H9 (cell line): ENCODE data around the gene ACP3. TPM values are rescaled to one million over a fixed set of nuclear protein-coding genes. Genes with fewer than 3 reads are reported as not detected.

Experiments used
- DNase-seq: peaks from one replicate; pipeline ENCODE4 v3.0.0-alpha.2; 2017
- H2AFZ ChIP-seq: one replicate; pipeline ENCODE4 v1.6.1; 2013; ENCODE audit warnings: mild to moderate bottlenecking, low read length, control low read depth, moderate library complexity
- H2AK5ac ChIP-seq: 2 replicates; pipeline ENCODE4 v1.6.1; 2013; ENCODE audit warnings: low read length, control low read depth, mixed read lengths; ENCODE audit not compliant: insufficient read length
- H2BK120ac ChIP-seq: one replicate; pipeline ENCODE4 v1.6.1; 2013; ENCODE audit warnings: low read depth, mild to moderate bottlenecking, low read length, control low read depth, inconsistent platforms; ENCODE audit not compliant: poor library complexity, severe bottlenecking
- H2BK12ac ChIP-seq: 2 replicates; pipeline ENCODE4 v1.6.1; 2013; ENCODE audit warnings: low read length, control low read depth, mixed read lengths, low read depth; ENCODE audit not compliant: insufficient read length
- H2BK15ac ChIP-seq: 2 replicates; pipeline ENCODE4 v1.6.1; 2013; ENCODE audit warnings: low read depth, low read length, control low read depth
- H2BK20ac ChIP-seq: one replicate; pipeline ENCODE4 v1.6.1; 2013; ENCODE audit warnings: low read depth, mild to moderate bottlenecking, low read length, control low read depth, inconsistent platforms; ENCODE audit not compliant: poor library complexity, severe bottlenecking
- H2BK5ac ChIP-seq: 2 replicates; pipeline ENCODE4 v1.6.1; 2013; ENCODE audit warnings: low read length, control low read depth, mixed read lengths; ENCODE audit not compliant: insufficient read length
- H3K14ac ChIP-seq: 2 replicates; pipeline ENCODE4 v1.6.1; 2013; ENCODE audit warnings: low read length, control low read depth; ENCODE audit not compliant: insufficient read depth
- H3K18ac ChIP-seq: 2 replicates; pipeline ENCODE4 v1.6.1; 2013; ENCODE audit warnings: low read depth, mild to moderate bottlenecking, mixed read lengths, low read length, control low read depth; ENCODE audit not compliant: insufficient read length
- H3K23ac ChIP-seq: 2 replicates; pipeline ENCODE4 v1.6.1; 2013; ENCODE audit warnings: low read length, control low read depth, mixed read lengths, low read depth; ENCODE audit not compliant: insufficient read length
- H3K23me2 ChIP-seq: 2 replicates; pipeline ENCODE4 v1.6.1; 2013; ENCODE audit warnings: low read depth, mild to moderate bottlenecking, mixed read lengths, low read length, control low read depth; ENCODE audit not compliant: insufficient read length, poor library complexity, severe bottlenecking
- H3K27ac ChIP-seq: 2 replicates; pipeline ENCODE4 v1.5.1; 2013; ENCODE audit warnings: low read length, control low read depth, mixed read lengths, low read depth; ENCODE audit not compliant: insufficient read length
- H3K27me3 ChIP-seq: 2 replicates; pipeline ENCODE4 v1.6.1; 2013; ENCODE audit warnings: low read length, control low read depth, inconsistent platforms; ENCODE audit not compliant: insufficient read depth
- H3K4ac ChIP-seq: 2 replicates; pipeline ENCODE4 v1.6.1; 2013; ENCODE audit warnings: low read depth, mild to moderate bottlenecking, control low read depth, inconsistent platforms, low read length, moderate library complexity
- H3K4me1 ChIP-seq: 2 replicates; pipeline ENCODE4 v1.6.1; 2013; ENCODE audit warnings: low read length, control low read depth, inconsistent platforms; ENCODE audit not compliant: insufficient read depth
- H3K4me2 ChIP-seq: 2 replicates; pipeline ENCODE4 v1.6.1; 2013; ENCODE audit warnings: low read length, control low read depth, mixed read lengths; ENCODE audit not compliant: insufficient read length, insufficient read depth
- H3K56ac ChIP-seq: 2 replicates; pipeline ENCODE4 v1.6.1; 2013; ENCODE audit warnings: low read depth, mild to moderate bottlenecking, mixed read lengths, low read length, control low read depth; ENCODE audit not compliant: insufficient read length
- H3K79me1 ChIP-seq: 2 replicates; pipeline ENCODE4 v1.6.1; 2013; ENCODE audit warnings: low read depth, mild to moderate bottlenecking, moderate library complexity, low read length, control low read depth, inconsistent platforms; ENCODE audit not compliant: insufficient read depth, poor library complexity, severe bottlenecking
- H3K79me2 ChIP-seq: 2 replicates; pipeline ENCODE4 v1.6.1; 2013; ENCODE audit warnings: low read length, control low read depth, inconsistent platforms; ENCODE audit not compliant: insufficient read depth
- H3K9ac ChIP-seq: 2 replicates; pipeline ENCODE4 v1.6.1; 2013; ENCODE audit warnings: low read length, control low read depth, mixed read lengths; ENCODE audit not compliant: insufficient read length; ENCODE audit errors: extremely low read depth
- H3K9me3 ChIP-seq: one replicate; pipeline ENCODE4 v1.6.1; 2013; ENCODE audit warnings: low read depth, low read length, inconsistent platforms; ENCODE audit not compliant: control insufficient read depth
- H3T11ph ChIP-seq: one replicate; pipeline ENCODE4 v1.6.1; 2013; ENCODE audit warnings: mild to moderate bottlenecking, low read length, control low read depth, inconsistent platforms
- H4K20me1 ChIP-seq: one replicate; pipeline ENCODE4 v1.6.1; 2013; ENCODE audit not compliant: control insufficient read depth, insufficient read length, insufficient read depth
- H4K5ac ChIP-seq: 2 replicates; pipeline ENCODE4 v1.6.1; 2013; ENCODE audit warnings: low read depth, mild to moderate bottlenecking, mixed read lengths, low read length, control low read depth; ENCODE audit not compliant: insufficient read length
- H4K8ac ChIP-seq: replicated peaks from 2 replicates; pipeline ENCODE4 v1.6.1; 2013; ENCODE audit warnings: low read length, control low read depth, mixed read lengths, low read depth; ENCODE audit not compliant: insufficient read length
- H4K91ac ChIP-seq: 2 replicates; pipeline ENCODE4 v1.6.1; 2013; ENCODE audit warnings: low read depth, mild to moderate bottlenecking, moderate library complexity, mixed read lengths, low read length, control low read depth; ENCODE audit not compliant: insufficient read length
- H3K27ac Mint-ChIP-seq, 3 experiments: 2 replicates in 2 of 3; 3 replicates in 1 of 3; pipeline ENCODE4 v1.8.0; 2020 to 2021; ENCODE audit warnings: mixed read lengths in 3 of 3, mild to moderate bottlenecking in 1 of 3, moderate library complexity in 1 of 3
- H3K27me3 Mint-ChIP-seq: 2 replicates; pipeline ENCODE4 v1.8.0; 2021; ENCODE audit warnings: low read depth, mild to moderate bottlenecking, moderate library complexity, mixed read lengths
- H3K36me3 Mint-ChIP-seq, 3 experiments: 2 replicates in 2 of 3; 3 replicates in 1 of 3; pipeline ENCODE4 v1.8.0; 2020 to 2021; ENCODE audit warnings: low read depth in 3 of 3, mixed read lengths in 3 of 3; ENCODE audit not compliant: insufficient read depth in 1 of 3
- H3K4me1 Mint-ChIP-seq, 2 experiments: 2 replicates each; pipeline ENCODE4 v1.8.0; 2020; ENCODE audit warnings: mixed read lengths in 2 of 2
- H3K4me3 Mint-ChIP-seq, 2 experiments: 2 replicates in 1 of 2; 3 replicates in 1 of 2; pipeline ENCODE4 v1.8.0; 2020 to 2021; ENCODE audit warnings: mild to moderate bottlenecking in 2 of 2, mixed read lengths in 2 of 2, moderate library complexity in 1 of 2
- H3K9me3 Mint-ChIP-seq, 2 experiments: 2 replicates in 1 of 2; 3 replicates in 1 of 2; pipeline ENCODE4 v1.8.0; 2020; ENCODE audit warnings: mild to moderate bottlenecking in 2 of 2, mixed read lengths in 2 of 2, moderate library complexity in 1 of 2
- WGBS: extraction: QIAGEN DNeasy Blood & Tissue Kit; methylation state at CpG from one replicate; pipeline ENCODE4 v1.1.7; 2013; ENCODE audit warnings: missing lambda C conversion rate, low lambda C conversion rate, mixed read lengths; ENCODE audit not compliant: insufficient read length; ENCODE audit errors: extremely low coverage; 5-methylcytosine and 5-hydroxymethylcytosine counted together
- total RNA-seq: library from RNA; stranded (reverse); gene quantifications from 2 replicates; pipeline ENCODE4 v1.2.1, GENCODE V29; 2021
- TF ChIP-seq, protein P1 (sequence below): fragments of 200-600 bp; sonication (generic); conservative IDR thresholded peaks from 3 replicates; pipeline ENCODE4 v1.8.0; 2021; ENCODE audit warnings: antibody characterized with exemption, mild to moderate bottlenecking

The ACP3 gene
- total RNA-seq, 1 experiment from 2014 or later = 0.17 TPM

DNA sequence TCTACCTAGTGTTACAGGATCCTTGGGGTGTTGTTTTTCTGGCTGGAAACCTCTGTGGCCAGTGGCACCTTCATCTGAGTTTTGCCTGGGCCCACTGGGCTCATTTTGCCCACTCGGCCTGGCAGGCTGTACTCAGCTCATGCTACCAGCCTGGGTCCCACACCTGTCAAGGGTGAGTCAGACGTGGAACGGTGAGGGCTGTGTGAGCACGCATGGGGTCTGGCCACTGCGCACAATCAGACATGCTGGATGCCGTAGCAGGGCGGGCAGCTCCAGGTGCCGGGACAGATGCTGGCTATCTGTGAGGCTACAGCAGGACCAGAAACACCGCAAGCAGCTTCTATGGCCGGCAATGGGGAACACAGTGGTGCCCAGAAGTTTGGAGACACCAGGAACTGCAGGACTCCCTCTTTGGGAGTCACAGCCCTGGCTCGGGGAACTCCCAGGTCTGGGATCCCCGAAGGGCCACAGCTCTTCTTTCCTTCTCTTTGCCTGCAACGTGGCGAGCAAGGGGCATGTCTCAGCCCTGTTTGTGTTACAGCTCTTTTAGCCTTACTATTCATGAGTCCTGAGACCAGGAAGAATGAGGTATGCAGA lies 64.2 kb downstream of the ACP3 start:
- Mint-ChIP-seq H3K27me3 (peaks cover 2% of the 10 kb centered on the region; the same call in 1 of the 2 replicates), H3K4me3 (peak overlapping the region; percentile 36 to 71; a peak in 4 of 5 replicates), H3K27ac (peak overlapping the region; percentile 96 to 99 (median 98)), H3K9me3 (peaks cover 9 to 21% of the 10 kb centered on the region in 2 experiments), H3K4me1 (peaks cover 50 to 62% of the 10 kb centered on the region in 2 experiments), H3K36me3 (peaks cover 9 to 35% (median 14%) of the 10 kb centered on the region in 3 experiments)
- Histone ChIP-seq H3K79me2 (no peaks in the 10 kb centered on the region), H3K4me2 (no peak overlapping the region), H3K27ac (peak overlapping the region; percentile 13), H4K8ac (no peak overlapping the region), H2AK5ac (peak overlapping the region; percentile 5), H3K27me3 (no peaks in the 10 kb centered on the region), H3K9ac (no peak overlapping the region), H4K91ac (no peak overlapping the region), H3K9me3 (no peaks in the 10 kb centered on the region), H3T11ph (no peak overlapping the region), H3K23ac (no peak overlapping the region), H2BK12ac (peak overlapping the region; percentile 4), H2AFZ (no peak overlapping the region), H2BK20ac (no peak overlapping the region), H3K23me2 (no peaks in the 10 kb centered on the region), H3K14ac (peak overlapping the region; percentile 69), H3K79me1 (no peaks in the 10 kb centered on the region), H3K4ac (no peak overlapping the region), H3K4me1 (peaks cover 11% of the 10 kb centered on the region; the same call in 1 of the 2 replicates), H3K56ac (no peak overlapping the region), H4K20me1 (no peaks in the 10 kb centered on the region), H4K5ac (no peak overlapping the region), H2BK15ac (no peak overlapping the region), H2BK120ac (peak overlapping the region; percentile 39), H2BK5ac (no peak overlapping the region), H3K18ac (peak overlapping the region; percentile 12)
- no CpG with 5 or more reads among the region's 14 CpGs for WGBS
- TF ChIP-seq, protein P1, sequence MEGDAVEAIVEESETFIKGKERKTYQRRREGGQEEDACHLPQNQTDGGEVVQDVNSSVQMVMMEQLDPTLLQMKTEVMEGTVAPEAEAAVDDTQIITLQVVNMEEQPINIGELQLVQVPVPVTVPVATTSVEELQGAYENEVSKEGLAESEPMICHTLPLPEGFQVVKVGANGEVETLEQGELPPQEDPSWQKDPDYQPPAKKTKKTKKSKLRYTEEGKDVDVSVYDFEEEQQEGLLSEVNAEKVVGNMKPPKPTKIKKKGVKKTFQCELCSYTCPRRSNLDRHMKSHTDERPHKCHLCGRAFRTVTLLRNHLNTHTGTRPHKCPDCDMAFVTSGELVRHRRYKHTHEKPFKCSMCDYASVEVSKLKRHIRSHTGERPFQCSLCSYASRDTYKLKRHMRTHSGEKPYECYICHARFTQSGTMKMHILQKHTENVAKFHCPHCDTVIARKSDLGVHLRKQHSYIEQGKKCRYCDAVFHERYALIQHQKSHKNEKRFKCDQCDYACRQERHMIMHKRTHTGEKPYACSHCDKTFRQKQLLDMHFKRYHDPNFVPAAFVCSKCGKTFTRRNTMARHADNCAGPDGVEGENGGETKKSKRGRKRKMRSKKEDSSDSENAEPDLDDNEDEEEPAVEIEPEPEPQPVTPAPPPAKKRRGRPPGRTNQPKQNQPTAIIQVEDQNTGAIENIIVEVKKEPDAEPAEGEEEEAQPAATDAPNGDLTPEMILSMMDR = no peak
- peak; percentile 33 for DNase-seq
